Measurements from ENCODE around the gene EIF5. TPM values are rescaled to one million over a fixed set of nuclear protein-coding genes. Genes with fewer than 3 reads are reported as not detected.

The EIF5 gene
- total RNA-seq, 4 donors from 2014 or later = 118 to 237 (median 159) TPM

DNA sequence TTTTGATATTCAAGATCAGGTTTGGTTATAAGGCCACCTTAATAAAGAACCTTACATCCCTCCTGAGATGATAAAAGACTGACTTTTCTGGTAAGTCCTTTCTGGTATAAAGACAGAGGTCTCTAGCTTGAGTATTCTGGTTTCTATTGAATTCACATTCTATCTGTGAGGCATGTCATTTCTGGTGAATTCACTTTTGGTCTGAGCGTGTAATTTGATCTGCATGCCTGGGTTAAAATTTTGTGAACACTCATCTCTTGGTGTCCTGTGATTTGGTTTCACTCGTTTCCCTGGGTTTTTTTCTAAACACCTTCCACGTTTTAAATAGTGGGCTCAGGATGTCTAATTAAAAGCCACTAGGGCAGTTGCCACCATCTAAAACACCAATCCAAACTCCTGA, 12.2 kb downstream of the EIF5 start:
- Histone ChIP-seq H3K9me3 (no peaks in the 10 kb centered on the region), H3K27me3 (no peaks in the 10 kb centered on the region), H3K36me3 (peaks cover 30 to 41% (median 40%) of the 10 kb centered on the region in 4 donors), H3K27ac (replicated peaks in 1 of 4) (no peak overlapping the region), H3K4me1 (peaks cover 0 to 11% (median 2%) of the 10 kb centered on the region in 4 donors), H3K4me3 (no peak overlapping the region)
- 65% methylated on average over 3 of the region's 3 CpGs for WGBS
- TF ChIP-seq EP300 (IDR thresholded peaks at IDR 0.05) (no peak), POLR2A (IDR thresholded peaks at IDR 0.05; ENCODE audit: low read depth) (no peak), POLR2AphosphoS5 (IDR thresholded peaks at IDR 0.05) (no peak)
- TF ChIP-seq, protein P1, sequence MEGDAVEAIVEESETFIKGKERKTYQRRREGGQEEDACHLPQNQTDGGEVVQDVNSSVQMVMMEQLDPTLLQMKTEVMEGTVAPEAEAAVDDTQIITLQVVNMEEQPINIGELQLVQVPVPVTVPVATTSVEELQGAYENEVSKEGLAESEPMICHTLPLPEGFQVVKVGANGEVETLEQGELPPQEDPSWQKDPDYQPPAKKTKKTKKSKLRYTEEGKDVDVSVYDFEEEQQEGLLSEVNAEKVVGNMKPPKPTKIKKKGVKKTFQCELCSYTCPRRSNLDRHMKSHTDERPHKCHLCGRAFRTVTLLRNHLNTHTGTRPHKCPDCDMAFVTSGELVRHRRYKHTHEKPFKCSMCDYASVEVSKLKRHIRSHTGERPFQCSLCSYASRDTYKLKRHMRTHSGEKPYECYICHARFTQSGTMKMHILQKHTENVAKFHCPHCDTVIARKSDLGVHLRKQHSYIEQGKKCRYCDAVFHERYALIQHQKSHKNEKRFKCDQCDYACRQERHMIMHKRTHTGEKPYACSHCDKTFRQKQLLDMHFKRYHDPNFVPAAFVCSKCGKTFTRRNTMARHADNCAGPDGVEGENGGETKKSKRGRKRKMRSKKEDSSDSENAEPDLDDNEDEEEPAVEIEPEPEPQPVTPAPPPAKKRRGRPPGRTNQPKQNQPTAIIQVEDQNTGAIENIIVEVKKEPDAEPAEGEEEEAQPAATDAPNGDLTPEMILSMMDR (IDR thresholded peaks at IDR 0.05) = no peak
- DNase-seq (ENCODE audit: extremely low spot score) = no peak
- intact Hi-C loops (cut with DNase I) = no loop called here

- Histone ChIP-seq H3K9me3 (no peaks in the 10 kb centered on the region), H3K4me3 (no peak overlapping the region), H3K4me1 (peaks cover 0 to 6% (median 0%) of the 10 kb centered on the region in 4 donors), H3K36me3 (peaks cover 21 to 31% (median 30%) of the 10 kb centered on the region in 4 donors), H3K27me3 (no peaks in the 10 kb centered on the region), H3K27ac (replicated peaks in 1 of 4) (no peak overlapping the region)
- DNase-seq (ENCODE audit: extremely low spot score) = no peak
- 63% methylated on average over 12 of the region's 12 CpGs for WGBS
- intact Hi-C loops (cut with DNase I) = no loop called here
- TF ChIP-seq, protein P1 (IDR thresholded peaks at IDR 0.05) = no peak
- peak in 1 of 2 donors; percentile 17 for TF ChIP-seq POLR2AphosphoS5 (IDR thresholded peaks at IDR 0.05)
- no peak for TF ChIP-seq POLR2A (IDR thresholded peaks at IDR 0.05; ENCODE audit: low read depth)
- no peak for TF ChIP-seq EP300 (IDR thresholded peaks at IDR 0.05)
These were observed 13.2 kb downstream of the EIF5 start for GRCh38 chr14:103347091-103347815.

GRCh38 chr14:103348154-103348553, 14.1 kb downstream of the EIF5 start:
- TF ChIP-seq POLR2A (IDR thresholded peaks at IDR 0.05; ENCODE audit: low read depth) (no peak), POLR2AphosphoS5 (IDR thresholded peaks at IDR 0.05) (no peak), EP300 (IDR thresholded peaks at IDR 0.05) (no peak)
- TF ChIP-seq, protein P1 (IDR thresholded peaks at IDR 0.05) = no peak
- peaks cover 0 to 5% (median 0%) of the 10 kb centered on the region in 4 donors for H3K27me3 ChIP-seq
- DNase-seq (ENCODE audit: extremely low spot score) = no peak
- no peak overlapping the region for H3K27ac ChIP-seq (replicated peaks in 1 of 4)
- H3K4me3 ChIP-seq = no peak overlapping the region
- no peaks in the 10 kb centered on the region for H3K9me3 ChIP-seq
- WGBS = 77% methylated on average over 5 of the region's 5 CpGs
- intact Hi-C loops (cut with DNase I) = no loop called here
- no peaks in the 10 kb centered on the region for H3K4me1 ChIP-seq
- peaks cover 14 to 22% (median 21%) of the 10 kb centered on the region in 4 donors for H3K36me3 ChIP-seq

GRCh38 chr14:103349982-103350381, 15.9 kb downstream of the EIF5 start:
- TF ChIP-seq POLR2AphosphoS5 (IDR thresholded peaks at IDR 0.05) (no peak), EP300 (IDR thresholded peaks at IDR 0.05) (no peak), POLR2A (IDR thresholded peaks at IDR 0.05; ENCODE audit: low read depth) (no peak)
- TF ChIP-seq, protein P1 (IDR thresholded peaks at IDR 0.05) = no peak
- intact Hi-C loops (cut with DNase I) = no loop called here
- no peak overlapping the region for H3K27ac ChIP-seq (replicated peaks in 1 of 4)
- H3K36me3 ChIP-seq = peaks cover 0 to 4% (median 3%) of the 10 kb centered on the region in 4 donors
- no peak overlapping the region for H3K4me3 ChIP-seq
- DNase-seq (ENCODE audit: extremely low spot score) = no peak
- H3K9me3 ChIP-seq = no peaks in the 10 kb centered on the region
- no peaks in the 10 kb centered on the region for H3K4me1 ChIP-seq
- 92% methylated on average over 13 of the region's 13 CpGs for WGBS
- H3K27me3 ChIP-seq = peaks cover 0 to 9% (median 0%) of the 10 kb centered on the region in 4 donors
